DND-41 (cell line): ENCODE data around the gene PAK1IP1.

Experiments
- ATAC-seq: fragments of 200-7000 bp; cut with Tn5 transposase; 3 replicates; pipeline ENCODE4 v1.9.1; 2021; ENCODE audit warnings: low read depth; ENCODE audit not compliant: insufficient read depth
- DNase-seq: peaks from one replicate; pipeline ENCODE4 v3.0.0-alpha.2; 2020
- H2AFZ ChIP-seq: 2 replicates; pipeline ENCODE4 v1.6.0; 2012; ENCODE audit warnings: low read depth, low read length
- H3K27ac ChIP-seq: 2 replicates; pipeline ENCODE4 v1.5.1; 2012; ENCODE audit warnings: low read length, inconsistent platforms
- H3K27me3 ChIP-seq: fragments of 200-600 bp; sonication (generic); 2 replicates; pipeline ENCODE4 v1.6.0; 2012; ENCODE audit warnings: low read length, mild to moderate bottlenecking, inconsistent platforms; ENCODE audit not compliant: insufficient read depth, poor library complexity
- H3K36me3 ChIP-seq: 2 replicates; pipeline ENCODE4 v1.5.1; 2012; ENCODE audit warnings: low read length, inconsistent platforms; ENCODE audit not compliant: insufficient read depth
- H3K4me1 ChIP-seq: 2 replicates; pipeline ENCODE4 v1.5.1; 2012; ENCODE audit warnings: mild to moderate bottlenecking, low read length; ENCODE audit not compliant: insufficient read depth
- H3K4me2 ChIP-seq: 2 replicates; pipeline ENCODE4 v1.6.0; 2012; ENCODE audit warnings: mild to moderate bottlenecking, moderate library complexity, low read length, inconsistent platforms; ENCODE audit not compliant: insufficient read depth
- H3K4me3 ChIP-seq, 2 experiments: fragments of 200-600 bp in 1 of 2; shearing (Covaris generic) in 1 of 2; 2 replicates each; pipeline ENCODE4 v1.5.1; 2012 to 2016; ENCODE audit warnings: inconsistent platforms in 2 of 2, low read length in 2 of 2, mild to moderate bottlenecking in 2 of 2, low read depth in 1 of 2, moderate library complexity in 1 of 2
- H3K79me2 ChIP-seq: 2 replicates; pipeline ENCODE4 v1.6.0; 2012; ENCODE audit warnings: low read length, inconsistent platforms; ENCODE audit not compliant: insufficient read depth
- H3K9ac ChIP-seq: 2 replicates; pipeline ENCODE4 v1.6.0; 2012; ENCODE audit warnings: low read depth, mild to moderate bottlenecking, inconsistent platforms, low read length, moderate library complexity
- H3K9me3 ChIP-seq: 2 replicates; pipeline ENCODE4 v1.5.1; 2012; ENCODE audit warnings: low read length, moderate library complexity, mild to moderate bottlenecking, inconsistent platforms; ENCODE audit not compliant: insufficient read depth, severe bottlenecking
- H4K20me1 ChIP-seq: 2 replicates; pipeline ENCODE4 v1.6.0; 2012; ENCODE audit warnings: low read length; ENCODE audit not compliant: insufficient read depth
- EZH2 ChIP-seq: IDR thresholded peaks from 3 replicates; pipeline ENCODE4 v1.6.1; 2012; ENCODE audit warnings: borderline replicate concordance, low read depth, mild to moderate bottlenecking, moderate library complexity, low read length, inconsistent platforms; ENCODE audit not compliant: severe bottlenecking
- TF ChIP-seq, protein P1 (sequence below): IDR thresholded peaks from 2 replicates; pipeline ENCODE4 v1.5.1; 2012; ENCODE audit warnings: borderline replicate concordance, low read length, moderate library complexity, mild to moderate bottlenecking; ENCODE audit not compliant: poor library complexity, severe bottlenecking; ENCODE audit errors: extremely low read depth

The PAK1IP1 gene

GRCh38 chr6:10719296-10719963 lies 24.7 kb downstream of the PAK1IP1 start:
- Histone ChIP-seq H3K4me1 (peaks cover 47% of the 10 kb centered on the region), H4K20me1 (no peaks in the 10 kb centered on the region), H3K9me3 (peaks cover 11% of the 10 kb centered on the region), H3K79me2 (peaks cover 34% of the 10 kb centered on the region), H3K9ac (peak overlapping the region; percentile 91), H3K27me3 (no peaks in the 10 kb centered on the region), H3K4me3 (peak overlapping the region; percentile 54 to 72; a peak in 3 of 4 replicates), H2AFZ (peak overlapping the region; percentile 82), H3K36me3 (no peaks in the 10 kb centered on the region), H3K27ac (peak overlapping the region; percentile 95), H3K4me2 (peak overlapping the region; percentile 61)
- DNase-seq (peak; percentile 69), ATAC-seq (no peak)
- TF ChIP-seq, protein P1, sequence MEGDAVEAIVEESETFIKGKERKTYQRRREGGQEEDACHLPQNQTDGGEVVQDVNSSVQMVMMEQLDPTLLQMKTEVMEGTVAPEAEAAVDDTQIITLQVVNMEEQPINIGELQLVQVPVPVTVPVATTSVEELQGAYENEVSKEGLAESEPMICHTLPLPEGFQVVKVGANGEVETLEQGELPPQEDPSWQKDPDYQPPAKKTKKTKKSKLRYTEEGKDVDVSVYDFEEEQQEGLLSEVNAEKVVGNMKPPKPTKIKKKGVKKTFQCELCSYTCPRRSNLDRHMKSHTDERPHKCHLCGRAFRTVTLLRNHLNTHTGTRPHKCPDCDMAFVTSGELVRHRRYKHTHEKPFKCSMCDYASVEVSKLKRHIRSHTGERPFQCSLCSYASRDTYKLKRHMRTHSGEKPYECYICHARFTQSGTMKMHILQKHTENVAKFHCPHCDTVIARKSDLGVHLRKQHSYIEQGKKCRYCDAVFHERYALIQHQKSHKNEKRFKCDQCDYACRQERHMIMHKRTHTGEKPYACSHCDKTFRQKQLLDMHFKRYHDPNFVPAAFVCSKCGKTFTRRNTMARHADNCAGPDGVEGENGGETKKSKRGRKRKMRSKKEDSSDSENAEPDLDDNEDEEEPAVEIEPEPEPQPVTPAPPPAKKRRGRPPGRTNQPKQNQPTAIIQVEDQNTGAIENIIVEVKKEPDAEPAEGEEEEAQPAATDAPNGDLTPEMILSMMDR = peak; percentile 7
- TF ChIP-seq EZH2 = no peak

- peak overlapping the region; percentile 91 for H3K9ac ChIP-seq
- peak overlapping the region; percentile 95 for H3K27ac ChIP-seq
- peaks cover 39% of the 10 kb centered on the region for H3K79me2 ChIP-seq
- TF ChIP-seq, protein P1 = no peak
- no peak for TF ChIP-seq EZH2
- peak overlapping the region; percentile 82 for H2AFZ ChIP-seq
- H3K36me3 ChIP-seq = 0 out of 2 replicates have a peak, but pooled peaks cover 4% of the 10 kb centered on the region
- peak overlapping the region; percentile 54 to 72 for H3K4me3 ChIP-seq
- H3K4me1 ChIP-seq = peaks cover 52% of the 10 kb centered on the region
- H4K20me1 ChIP-seq = no peaks in the 10 kb centered on the region
- ATAC-seq = no peak; the same call in 1 of the 3 replicates
- H3K4me2 ChIP-seq = peak overlapping the region; percentile 61
- peaks cover 11% of the 10 kb centered on the region for H3K9me3 ChIP-seq
- H3K27me3 ChIP-seq = no peaks in the 10 kb centered on the region
- DNase-seq = no peak
Observed at GRCh38 chr6:10719964-10720264, 25.1 kb downstream of the PAK1IP1 start.

GRCh38 chr6:10720265-10720959 lies 25.6 kb downstream of the PAK1IP1 start:
- Histone ChIP-seq H3K9me3 (peaks cover 11% of the 10 kb centered on the region), H4K20me1 (no peaks in the 10 kb centered on the region), H3K79me2 (peaks cover 42% of the 10 kb centered on the region), H2AFZ (peak overlapping the region; percentile 82), H3K36me3 (peaks cover 9% of the 10 kb centered on the region), H3K4me2 (peak overlapping the region; percentile 61), H3K27me3 (no peaks in the 10 kb centered on the region), H3K4me3 (peak overlapping the region; percentile 54 to 72), H3K9ac (peak overlapping the region; percentile 91), H3K27ac (peak overlapping the region; percentile 95), H3K4me1 (peaks cover 56% of the 10 kb centered on the region)
- DNase-seq (peak; percentile 82), ATAC-seq (peak; percentile 47)
- no peak for TF ChIP-seq EZH2
- TF ChIP-seq, protein P1 = no peak
